ENCODE measurements around the gene ATAD3B.
"Not testable (repeated sequence)": the region's sequence is repeated elsewhere in the genome, so short reads cannot be mapped to it uniquely, and the experiment has no call there.

The ATAD3B gene

DNA sequence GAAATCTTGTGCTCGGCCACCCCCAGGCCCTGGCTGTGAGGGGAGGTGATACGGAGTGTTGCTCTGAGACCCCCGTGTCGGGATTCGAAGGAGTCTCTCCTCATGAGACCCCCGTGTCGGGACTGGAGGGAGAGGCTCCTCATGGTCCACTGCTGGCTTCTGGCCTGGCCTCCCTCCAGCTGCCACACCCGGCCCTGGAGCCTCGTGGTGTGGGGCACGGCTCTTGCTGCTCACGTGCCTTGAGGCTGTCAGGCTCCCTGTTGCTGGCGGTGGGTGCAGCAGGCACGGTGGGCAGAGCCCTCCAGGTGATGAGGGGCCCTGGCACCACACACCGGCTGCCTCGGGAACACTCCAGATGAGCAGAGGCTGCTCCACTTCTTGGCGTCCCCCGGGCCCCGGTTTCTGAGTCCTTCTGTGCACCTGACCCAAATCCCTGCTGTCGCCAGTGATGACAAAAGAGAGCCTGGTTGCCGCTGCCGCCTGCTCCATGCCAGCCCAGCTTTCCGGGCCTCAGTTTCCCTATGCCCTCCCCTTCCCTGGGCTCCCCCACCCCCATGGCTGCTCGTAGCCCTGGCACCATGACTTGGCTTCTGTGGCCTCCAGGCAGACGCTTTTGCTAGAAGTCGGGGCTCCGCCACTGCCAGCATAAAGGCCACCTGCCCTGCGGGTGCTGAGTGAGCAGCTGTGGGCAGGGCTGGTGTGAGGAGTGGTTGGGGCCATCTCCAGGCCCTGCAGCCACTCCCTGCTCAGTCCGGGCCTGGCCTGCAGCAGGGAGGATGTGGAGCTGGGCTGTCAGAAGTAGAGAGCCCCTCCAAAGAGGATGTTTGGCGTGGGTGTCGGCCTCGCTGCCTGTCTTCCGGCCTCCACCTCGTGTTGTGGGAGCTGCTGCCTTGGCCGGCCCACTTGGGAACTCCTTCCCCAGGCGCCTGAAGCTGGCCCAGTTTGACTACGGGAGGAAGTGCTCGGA lies 57.0 kb downstream of the ATAD3B start:
- Histone ChIP-seq H2BK5ac (ENCODE audit: low read length) (no peak overlapping the region), H2AK5ac (ENCODE audit: low read length) (no peak overlapping the region), H3K27ac (ENCODE audit: low read depth, low read length) (no peak overlapping the region), H3K4me3 (ENCODE audit: low read length) (no peak overlapping the region), H2BK15ac (replicated peaks; ENCODE audit: low read depth) (no peak overlapping the region), H3K56ac (ENCODE audit: low read length) (no peak overlapping the region), H3K36me3 (ENCODE audit: control insufficient read depth, insufficient read depth, low read length) (peaks cover 3% of the 10 kb centered on the region), H3K79me1 (ENCODE audit: low read length) (no peaks in the 10 kb centered on the region), H3K18ac (ENCODE audit: low read length) (no peak overlapping the region), H3K4ac (ENCODE audit: low read depth, low read length) (no peak overlapping the region), H3K4me1 (ENCODE audit: control insufficient read depth, low read depth, low read length) (no peaks in the 10 kb centered on the region), H4K5ac (ENCODE audit: low read length) (no peak overlapping the region), H3K9ac (ENCODE audit: low read length) (no peak overlapping the region), H3K4me2 (ENCODE audit: low read length) (no peak overlapping the region), H4K8ac (ENCODE audit: low read depth, low read length) (no peak overlapping the region), H3K27me3 (ENCODE audit: insufficient read depth, low read length, poor library complexity) (no peaks in the 10 kb centered on the region), H3K79me2 (ENCODE audit: control insufficient read depth, insufficient read depth, low read length) (no peaks in the 10 kb centered on the region), H3K23ac (ENCODE audit: low read length) (no peak overlapping the region), H2BK120ac (ENCODE audit: low read depth, low read length) (no peak overlapping the region)
- DNase-seq: no peak
- no CpG with 5 or more reads among the region's 37 CpGs for WGBS (ENCODE audit: extremely low coverage, insufficient coverage, low lambda C conversion rate)

DNA sequence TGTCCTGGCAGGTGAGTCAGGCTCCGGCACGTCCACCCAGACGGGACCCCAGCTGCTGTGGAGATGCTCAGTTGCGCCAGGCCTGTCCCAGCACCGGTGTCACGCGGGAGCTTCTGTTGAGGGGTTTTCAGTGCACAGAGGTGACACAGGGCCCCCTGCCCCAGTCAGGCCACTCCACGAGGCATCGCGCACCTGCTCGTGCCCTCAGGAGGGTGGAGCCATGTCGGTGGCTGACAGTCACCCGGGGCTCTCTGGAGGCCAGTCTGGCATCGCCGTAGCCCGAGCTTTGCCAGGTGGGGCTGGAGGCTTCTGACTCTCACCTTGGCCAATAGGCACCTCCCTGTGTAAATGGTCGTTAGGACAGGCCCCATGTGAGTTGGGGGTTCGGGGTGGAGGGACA lies 57.8 kb downstream of the ATAD3B start:
- WGBS (ENCODE audit: extremely low coverage, insufficient coverage, low lambda C conversion rate): no CpG with 5 or more reads among the region's 18 CpGs
- Histone ChIP-seq H3K23ac (ENCODE audit: low read length) (no peak overlapping the region), H3K36me3 (ENCODE audit: control insufficient read depth, insufficient read depth, low read length) (peaks cover 3% of the 10 kb centered on the region), H3K4me2 (ENCODE audit: low read length) (no peak overlapping the region), H2BK120ac (ENCODE audit: low read depth, low read length) (no peak overlapping the region), H2BK5ac (ENCODE audit: low read length) (no peak overlapping the region), H3K4ac (ENCODE audit: low read depth, low read length) (no peak overlapping the region), H3K79me2 (ENCODE audit: control insufficient read depth, insufficient read depth, low read length) (no peaks in the 10 kb centered on the region), H3K79me1 (ENCODE audit: low read length) (no peaks in the 10 kb centered on the region), H3K18ac (ENCODE audit: low read length) (no peak overlapping the region), H2BK15ac (replicated peaks; ENCODE audit: low read depth) (no peak overlapping the region), H4K5ac (ENCODE audit: low read length) (no peak overlapping the region), H3K9ac (ENCODE audit: low read length) (no peak overlapping the region), H3K56ac (ENCODE audit: low read length) (no peak overlapping the region), H3K27ac (ENCODE audit: low read depth, low read length) (no peak overlapping the region), H4K8ac (ENCODE audit: low read depth, low read length) (no peak overlapping the region), H3K4me3 (ENCODE audit: low read length) (no peak overlapping the region), H2AK5ac (ENCODE audit: low read length) (no peak overlapping the region), H3K4me1 (ENCODE audit: control insufficient read depth, low read depth, low read length) (no peaks in the 10 kb centered on the region), H3K27me3 (ENCODE audit: insufficient read depth, low read length, poor library complexity) (no peaks in the 10 kb centered on the region)
- DNase-seq: no peak

DNA sequence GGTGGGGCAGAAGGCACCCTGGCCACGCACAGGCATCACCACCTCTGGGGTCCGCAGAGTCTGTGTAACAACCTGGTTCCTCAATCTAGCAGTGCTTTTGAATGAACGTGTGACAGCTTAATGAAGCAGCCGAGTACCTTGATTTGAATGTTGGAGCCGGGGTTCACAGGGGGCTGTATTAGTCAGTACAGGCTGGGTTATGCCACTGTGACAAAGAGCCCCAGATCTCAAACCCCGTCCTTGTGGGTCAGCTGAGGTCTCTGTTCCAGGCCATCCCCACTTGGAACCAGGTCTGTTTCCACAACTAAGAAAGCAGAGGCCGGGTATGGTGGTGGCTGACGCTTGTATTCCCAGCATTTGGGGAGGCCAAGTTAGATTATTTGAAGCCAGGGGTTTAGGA lies 58.4 kb downstream of the ATAD3B start:
- H3K4ac ChIP-seq (ENCODE audit: low read depth, low read length): no peak overlapping the region
- no peak overlapping the region for H3K4me3 ChIP-seq (ENCODE audit: low read length)
- no peak for DNase-seq
- no CpG with 5 or more reads among the region's 8 CpGs for WGBS (ENCODE audit: extremely low coverage, insufficient coverage, low lambda C conversion rate)
- no peak overlapping the region for H3K18ac ChIP-seq (ENCODE audit: low read length)
- no peak overlapping the region for H2BK5ac ChIP-seq (ENCODE audit: low read length)
- no peak overlapping the region for H3K4me2 ChIP-seq (ENCODE audit: low read length)
- H3K36me3 ChIP-seq (ENCODE audit: control insufficient read depth, insufficient read depth, low read length): peaks cover 3% of the 10 kb centered on the region
- H3K79me1 ChIP-seq (ENCODE audit: low read length): no peaks in the 10 kb centered on the region
- no peaks in the 10 kb centered on the region for H3K27me3 ChIP-seq (ENCODE audit: insufficient read depth, low read length, poor library complexity)
- H3K23ac ChIP-seq (ENCODE audit: low read length): no peak overlapping the region
- H3K79me2 ChIP-seq (ENCODE audit: control insufficient read depth, insufficient read depth, low read length): no peaks in the 10 kb centered on the region
- H2AK5ac ChIP-seq (ENCODE audit: low read length): no peak overlapping the region
- H4K8ac ChIP-seq (ENCODE audit: low read depth, low read length): no peak overlapping the region
- no peak overlapping the region for H2BK15ac ChIP-seq (replicated peaks; ENCODE audit: low read depth)
- no peak overlapping the region for H3K56ac ChIP-seq (ENCODE audit: low read length)
- H3K27ac ChIP-seq (ENCODE audit: low read depth, low read length): no peak overlapping the region
- no peak overlapping the region for H2BK120ac ChIP-seq (ENCODE audit: low read depth, low read length)
- no peak overlapping the region for H4K5ac ChIP-seq (ENCODE audit: low read length)
- no peak overlapping the region for H3K9ac ChIP-seq (ENCODE audit: low read length)
- H3K4me1 ChIP-seq (ENCODE audit: control insufficient read depth, low read depth, low read length): no peaks in the 10 kb centered on the region

- no peaks in the 10 kb centered on the region for H3K79me2 ChIP-seq (ENCODE audit: control insufficient read depth, insufficient read depth, low read length)
- no peak overlapping the region for H2BK5ac ChIP-seq (ENCODE audit: low read length)
- no peak overlapping the region for H3K27ac ChIP-seq (ENCODE audit: low read depth, low read length)
- H2BK15ac ChIP-seq (replicated peaks; ENCODE audit: low read depth): no peak overlapping the region
- H3K79me1 ChIP-seq (ENCODE audit: low read length): no peaks in the 10 kb centered on the region
- WGBS (ENCODE audit: extremely low coverage, insufficient coverage, low lambda C conversion rate): no CpG with 5 or more reads among the region's 4 CpGs
- no peak overlapping the region for H4K5ac ChIP-seq (ENCODE audit: low read length)
- H3K9ac ChIP-seq (ENCODE audit: low read length): no peak overlapping the region
- H3K4me1 ChIP-seq (ENCODE audit: control insufficient read depth, low read depth, low read length): no peaks in the 10 kb centered on the region
- H3K4ac ChIP-seq (ENCODE audit: low read depth, low read length): no peak overlapping the region
- no peak overlapping the region for H2BK120ac ChIP-seq (ENCODE audit: low read depth, low read length)
- no peak overlapping the region for H3K4me2 ChIP-seq (ENCODE audit: low read length)
- no peak for DNase-seq
- H3K56ac ChIP-seq (ENCODE audit: low read length): no peak overlapping the region
- H3K27me3 ChIP-seq (ENCODE audit: insufficient read depth, low read length, poor library complexity): no peaks in the 10 kb centered on the region
- H3K4me3 ChIP-seq (ENCODE audit: low read length): no peak overlapping the region
- no peak overlapping the region for H2AK5ac ChIP-seq (ENCODE audit: low read length)
- no peak overlapping the region for H4K8ac ChIP-seq (ENCODE audit: low read depth, low read length)
- no peak overlapping the region for H3K23ac ChIP-seq (ENCODE audit: low read length)
- no peak overlapping the region for H3K18ac ChIP-seq (ENCODE audit: low read length)
- peaks cover 3% of the 10 kb centered on the region for H3K36me3 ChIP-seq (ENCODE audit: control insufficient read depth, insufficient read depth, low read length)
These were observed 60.4 kb downstream of the ATAD3B start for GRCh38 chr1:1531947-1532346.

DNA sequence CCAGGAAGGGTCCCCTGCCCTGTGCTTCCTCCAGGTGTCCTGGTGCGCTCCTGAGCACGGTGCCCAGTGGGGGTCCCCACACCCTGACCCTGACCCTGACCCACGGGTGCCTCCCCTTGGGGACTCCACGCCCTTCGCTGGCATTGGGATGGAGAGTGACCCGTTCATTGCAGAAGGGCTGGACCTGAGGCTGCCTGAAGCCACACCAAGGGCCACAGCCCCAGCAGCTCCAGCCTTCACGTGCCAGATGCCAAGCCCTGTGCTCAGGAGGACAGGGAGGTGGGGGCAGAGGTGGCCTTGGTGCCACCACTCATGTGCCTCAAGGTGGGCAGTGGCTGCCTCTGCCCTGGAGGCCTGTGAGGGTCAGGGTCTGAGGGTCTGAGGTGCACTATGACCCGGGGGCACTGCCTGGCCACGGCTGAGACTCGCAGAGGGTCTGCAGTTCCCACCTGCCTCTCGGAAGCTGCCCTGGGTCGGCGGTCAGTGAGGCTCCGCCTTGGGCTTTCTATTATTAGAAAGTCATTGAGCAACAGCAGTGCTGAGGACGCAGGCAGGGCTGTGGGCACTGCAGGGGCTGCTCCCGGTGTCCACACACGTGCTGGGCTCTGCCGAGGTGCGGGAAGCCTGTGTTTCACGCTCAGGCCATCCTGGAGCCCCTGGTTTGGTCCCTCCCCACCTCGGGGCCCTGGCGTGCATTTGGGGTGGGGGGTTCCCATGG lies 61.8 kb downstream of the ATAD3B start:
- H4K8ac ChIP-seq (ENCODE audit: low read depth, low read length); H4K5ac ChIP-seq (ENCODE audit: low read length); DNase-seq; H2BK120ac ChIP-seq (ENCODE audit: low read depth, low read length); H3K79me2 ChIP-seq (ENCODE audit: control insufficient read depth, insufficient read depth, low read length); H3K56ac ChIP-seq (ENCODE audit: low read length); H3K23ac ChIP-seq (ENCODE audit: low read length); H3K18ac ChIP-seq (ENCODE audit: low read length); H3K4me2 ChIP-seq (ENCODE audit: low read length); H3K27ac ChIP-seq (ENCODE audit: low read depth, low read length); H3K79me1 ChIP-seq (ENCODE audit: low read length); H2AK5ac ChIP-seq (ENCODE audit: low read length); H3K36me3 ChIP-seq (ENCODE audit: control insufficient read depth, insufficient read depth, low read length); H3K27me3 ChIP-seq (ENCODE audit: insufficient read depth, low read length, poor library complexity); H3K4me1 ChIP-seq (ENCODE audit: control insufficient read depth, low read depth, low read length); H3K4ac ChIP-seq (ENCODE audit: low read depth, low read length); H2BK5ac ChIP-seq (ENCODE audit: low read length); H2BK15ac ChIP-seq (replicated peaks; ENCODE audit: low read depth); H3K9ac ChIP-seq (ENCODE audit: low read length); H3K4me3 ChIP-seq (ENCODE audit: low read length): not testable (repeated sequence)
- WGBS (ENCODE audit: extremely low coverage, insufficient coverage, low lambda C conversion rate): no CpG with 5 or more reads among the region's 22 CpGs

All from mesendoderm (in vitro differentiated cells).